HG03521 (cell line): ENCODE data around the gene IQGAP1.

Source experiments
- ATAC-seq: cut with Tn5 transposase; IDR thresholded peaks from one replicate; pipeline ENCODE4 v1.9.1; 2021; ENCODE audit warnings: mild to moderate bottlenecking, moderate library complexity; ENCODE audit not compliant: unreplicated experiment

The IQGAP1 gene

DNA sequence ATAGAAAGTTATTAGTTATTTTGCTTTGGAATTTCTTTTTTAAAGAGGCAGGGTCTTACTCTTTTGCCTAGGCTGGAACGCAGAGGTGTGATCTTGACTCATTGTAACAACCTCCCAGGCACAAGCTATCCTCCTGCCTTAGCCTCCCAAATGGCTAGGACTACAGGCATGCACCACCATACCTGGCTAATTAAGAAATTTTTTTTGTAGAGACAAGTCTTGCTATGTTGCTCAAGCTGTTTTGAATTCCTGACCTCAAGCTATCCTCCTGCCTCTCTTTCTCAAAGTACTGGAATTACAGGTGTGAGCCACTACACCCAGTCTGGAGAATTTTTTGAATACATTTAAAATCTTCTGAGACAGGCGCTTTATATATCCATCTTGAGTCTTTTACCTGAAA, 49.5 kb downstream of the IQGAP1 start:
- ATAC-seq = no peak

DNA sequence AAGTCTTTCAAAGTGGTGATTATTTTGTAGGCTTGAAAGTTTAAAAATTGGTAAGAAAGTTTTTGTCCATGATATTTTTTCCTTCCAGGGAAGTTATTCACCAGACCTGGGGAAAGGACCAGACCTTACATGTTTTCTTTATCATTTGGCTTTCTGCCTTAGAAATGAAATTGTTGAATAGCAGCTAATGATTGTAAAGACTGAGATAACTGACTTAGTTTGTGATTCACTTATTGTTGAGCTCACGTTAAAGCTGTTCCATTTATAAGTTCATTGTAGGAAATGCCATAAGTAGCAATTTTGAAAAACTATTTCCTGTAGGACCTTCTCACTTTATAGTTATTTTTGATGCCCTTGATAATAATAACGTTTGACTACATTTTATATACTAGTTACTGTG, 51.9 kb downstream of the IQGAP1 start:
- ATAC-seq = no peak

GRCh38 chr15:90441027-90441426, 53.0 kb downstream of the IQGAP1 start:
- ATAC-seq = no peak

DNA sequence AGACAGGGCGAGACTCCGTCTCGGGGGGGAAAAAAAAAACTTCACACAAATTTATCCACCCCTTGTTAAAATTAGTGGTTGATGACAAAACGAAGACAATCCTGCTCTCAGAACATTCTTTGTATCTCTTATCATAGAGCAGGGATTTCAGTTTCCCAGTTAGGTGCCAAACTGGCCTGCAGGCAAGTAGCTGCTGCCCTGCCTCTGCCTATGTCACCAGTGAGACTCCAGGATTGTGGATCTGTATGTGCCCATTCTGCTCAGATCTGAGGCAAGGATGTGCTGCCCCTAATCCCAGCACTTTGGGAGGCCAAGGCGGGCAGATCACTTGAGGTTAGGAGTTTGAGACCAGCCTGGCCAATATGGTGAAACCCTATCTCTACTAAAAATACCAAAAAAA, 54.4 kb downstream of the IQGAP1 start:
- no peak for ATAC-seq

DNA sequence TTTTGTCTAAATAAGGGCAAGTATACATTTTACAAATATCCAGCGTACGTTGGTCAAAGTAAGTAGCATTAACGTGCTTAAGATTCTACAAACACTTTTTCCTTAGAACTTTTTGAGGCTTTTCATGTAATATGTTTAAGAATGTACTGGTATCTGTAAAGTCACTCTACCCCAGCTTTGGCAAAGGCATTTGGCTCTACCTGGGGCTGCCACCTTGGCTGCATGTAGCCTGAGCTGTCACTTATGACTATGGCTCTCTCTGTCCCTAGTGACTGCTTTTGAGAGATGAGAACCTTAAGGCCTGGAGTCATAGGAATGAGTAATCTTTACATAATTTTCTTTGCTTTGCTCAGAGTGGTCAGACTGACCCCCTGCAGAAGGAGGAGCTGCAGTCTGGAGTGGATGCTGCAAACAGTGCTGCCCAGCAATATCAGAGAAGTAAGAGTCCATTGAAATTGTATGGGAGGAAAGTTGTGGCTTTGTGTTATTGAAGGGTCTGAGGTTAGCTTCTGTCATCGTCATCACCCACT, 61.2 kb downstream of the IQGAP1 start:
- ATAC-seq = no peak

GRCh38 chr15:90451053-90451850, 63.2 kb downstream of the IQGAP1 start:
- no peak for ATAC-seq

DNA sequence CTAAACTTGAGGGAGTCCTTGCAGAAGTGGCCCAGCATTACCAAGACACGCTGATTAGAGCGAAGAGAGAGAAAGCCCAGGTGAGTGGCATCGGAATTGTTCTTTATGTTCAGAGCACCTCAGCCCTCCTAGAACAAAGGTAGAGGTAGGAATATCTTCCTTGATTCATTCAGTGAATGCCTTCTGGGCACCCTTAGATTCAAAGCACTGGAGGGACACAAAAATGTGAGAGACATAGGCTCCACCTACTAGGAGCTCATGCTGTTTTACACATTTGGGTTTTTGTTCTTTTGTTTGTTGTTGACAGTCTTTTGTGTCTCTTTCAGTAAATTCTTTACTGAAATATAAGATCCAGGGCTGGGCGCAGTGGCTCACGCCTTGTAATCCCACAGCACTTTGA, 68.2 kb downstream of the IQGAP1 start:
- no peak for ATAC-seq

GRCh38 chr15:90458061-90458460, 70.0 kb downstream of the IQGAP1 start:
- ATAC-seq = no peak

- no peak for ATAC-seq
These were observed 71.3 kb downstream of the IQGAP1 start for GRCh38 chr15:90459368-90459767.

DNA sequence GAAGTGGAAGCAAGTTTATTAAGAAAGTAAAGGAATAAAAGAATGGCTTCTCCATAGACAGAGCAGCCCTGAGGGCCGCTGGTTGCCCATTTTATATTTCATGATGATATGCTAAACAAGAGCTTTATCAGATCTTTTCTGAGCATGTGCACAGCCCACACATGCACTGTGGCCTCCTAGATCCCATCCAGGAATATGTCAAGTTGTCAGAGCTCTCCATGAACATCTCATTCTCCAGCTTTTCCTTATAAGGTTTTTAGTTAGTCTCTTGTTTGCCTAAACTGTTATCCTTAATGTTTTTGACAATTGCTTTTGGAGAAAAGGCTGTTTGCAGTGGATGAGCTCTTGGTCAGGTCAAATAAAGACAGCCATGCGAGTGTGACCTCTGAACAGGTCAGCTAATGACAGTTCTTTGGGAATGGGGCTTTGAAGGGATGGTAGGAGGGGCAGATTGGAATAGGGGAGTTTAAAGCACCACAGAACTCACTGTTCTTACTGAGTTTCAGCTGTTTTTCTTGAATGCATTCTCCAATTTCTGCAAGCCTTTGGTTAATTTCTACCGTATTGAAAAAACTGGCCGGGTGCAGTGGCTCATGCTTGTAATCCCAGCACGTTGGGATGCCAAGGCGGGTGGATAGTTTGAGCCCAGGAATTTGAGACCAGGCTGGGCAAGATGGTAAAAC, 72.2 kb downstream of the IQGAP1 start:
- ATAC-seq = no peak

DNA sequence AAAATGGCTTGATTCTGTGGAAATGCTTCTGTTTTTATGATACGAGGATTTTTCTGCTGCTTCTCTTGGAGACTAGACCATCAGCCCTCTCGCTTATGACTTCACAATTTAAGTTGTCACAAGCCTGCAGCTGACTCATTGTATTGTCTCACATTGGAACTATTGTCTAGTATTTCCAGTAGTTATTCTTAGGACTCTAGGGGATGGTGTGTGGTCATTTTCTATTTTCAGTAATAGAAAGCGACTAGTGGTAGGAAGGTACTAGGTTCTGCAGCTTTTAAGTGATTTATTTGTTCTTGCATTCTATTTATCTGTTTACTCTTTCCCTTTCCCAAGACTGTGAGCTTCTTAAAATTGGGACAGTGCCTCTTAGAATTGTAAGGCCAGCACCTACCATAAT, 75.3 kb downstream of the IQGAP1 start:
- ATAC-seq = no peak

GRCh38 chr15:90465140-90465929, 77.3 kb downstream of the IQGAP1 start:
- no peak for ATAC-seq

- no peak for ATAC-seq
These were observed 78.0 kb downstream of the IQGAP1 start for GRCh38 chr15:90465930-90466567.

DNA sequence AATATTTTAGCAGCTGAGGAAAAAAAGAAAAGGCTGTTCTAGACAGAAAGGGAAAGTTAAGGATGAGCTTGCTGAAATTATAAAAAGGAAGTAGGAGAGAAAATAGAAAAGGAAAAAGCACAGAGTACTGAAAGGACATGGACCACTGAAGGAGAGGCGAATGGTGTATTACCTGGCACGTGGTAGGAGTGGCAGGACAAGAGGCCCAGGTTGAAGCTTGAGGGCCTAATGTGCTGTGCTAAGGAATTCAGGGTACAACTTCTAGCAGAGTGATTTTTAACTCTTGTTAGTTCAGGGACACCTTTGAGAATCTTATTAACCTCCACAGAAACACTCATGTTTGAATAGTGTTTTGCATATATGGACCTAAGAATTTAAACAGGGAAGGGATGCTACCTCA, 81.7 kb downstream of the IQGAP1 start:
- ATAC-seq = no peak

GRCh38 chr15:90470453-90470852, 82.4 kb downstream of the IQGAP1 start:
- ATAC-seq = no peak

DNA sequence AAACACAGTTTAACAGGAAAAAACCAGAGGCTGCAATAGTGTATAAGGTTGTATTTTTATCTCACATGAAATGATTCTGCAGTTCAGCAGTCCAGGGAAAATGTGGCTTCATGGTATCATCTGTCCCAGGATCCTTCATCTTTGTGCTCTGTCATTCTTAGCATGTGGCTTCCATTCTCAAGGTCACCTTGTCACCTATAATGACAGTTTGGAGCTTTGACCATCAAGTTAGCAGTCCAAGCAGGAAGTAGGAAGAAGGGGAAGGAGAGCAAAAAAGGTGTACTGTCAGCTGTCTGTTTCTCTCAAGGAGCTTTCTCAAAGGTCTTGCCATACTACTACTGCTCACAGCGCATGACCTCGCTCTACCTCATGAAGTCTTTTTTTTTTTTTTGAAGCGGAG, 83.1 kb downstream of the IQGAP1 start:
- ATAC-seq = no peak

GRCh38 chr15:90471769-90472168, 83.7 kb downstream of the IQGAP1 start:
- no peak for ATAC-seq

GRCh38 chr15:90478846-90479481, 90.9 kb downstream of the IQGAP1 start:
- ATAC-seq = no peak

GRCh38 chr15:90479656-90480055, 91.6 kb downstream of the IQGAP1 start:
- no peak for ATAC-seq

DNA sequence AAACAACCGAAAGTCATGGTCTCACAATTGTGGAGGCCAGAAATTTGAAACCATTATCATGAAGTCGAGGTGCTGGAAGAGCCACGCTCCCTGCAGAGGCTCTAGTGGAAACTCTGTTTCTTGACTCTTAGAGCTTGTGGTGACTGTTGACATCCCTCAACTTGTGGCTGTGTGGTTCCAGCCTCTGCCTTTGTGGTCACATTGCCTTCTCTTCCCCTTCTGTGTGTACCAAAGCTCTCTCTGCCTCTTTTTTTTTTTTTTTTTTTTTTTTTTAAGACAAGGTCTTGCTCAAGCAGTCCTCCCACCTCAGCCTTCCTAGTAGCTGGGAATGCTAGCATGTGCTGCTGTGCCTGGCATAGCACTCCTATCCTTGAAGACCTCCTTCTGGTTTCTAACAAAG, 93.0 kb downstream of the IQGAP1 start:
- no peak for ATAC-seq
